Measurements from ENCODE around the gene CD22.
"Not testable (repeated sequence)": the region's sequence is repeated elsewhere in the genome, so short reads cannot be mapped to it uniquely, and the experiment has no call there.

Gene CD22

DNA sequence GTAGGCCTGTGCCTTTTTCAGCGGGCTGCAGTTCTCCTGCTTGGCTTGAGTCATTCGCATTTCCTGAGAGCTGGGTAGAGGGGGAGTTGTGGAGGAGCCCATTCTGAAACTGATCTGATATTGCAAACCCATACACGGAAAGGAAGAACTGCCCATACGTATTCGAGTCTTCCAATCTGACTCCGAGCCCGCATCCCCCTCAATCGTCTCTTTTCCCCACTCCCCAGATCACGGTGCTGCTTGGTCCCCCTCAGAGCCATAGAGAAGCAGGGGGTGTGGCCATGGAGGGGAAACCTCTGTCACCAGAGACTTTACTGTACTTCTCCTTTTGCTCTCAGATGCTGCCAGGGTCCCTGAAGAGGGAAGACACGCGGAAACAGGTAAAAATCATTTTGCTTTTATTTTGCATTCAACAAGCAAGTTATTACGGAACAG, at the start of gene CD22:
CD22 (plus strand) TSS at position 337 of the 435 bp plus-strand sequence. CDS start 2,854 bp downstream, outside the sequence.
- DNase-seq: no peak

DNA sequence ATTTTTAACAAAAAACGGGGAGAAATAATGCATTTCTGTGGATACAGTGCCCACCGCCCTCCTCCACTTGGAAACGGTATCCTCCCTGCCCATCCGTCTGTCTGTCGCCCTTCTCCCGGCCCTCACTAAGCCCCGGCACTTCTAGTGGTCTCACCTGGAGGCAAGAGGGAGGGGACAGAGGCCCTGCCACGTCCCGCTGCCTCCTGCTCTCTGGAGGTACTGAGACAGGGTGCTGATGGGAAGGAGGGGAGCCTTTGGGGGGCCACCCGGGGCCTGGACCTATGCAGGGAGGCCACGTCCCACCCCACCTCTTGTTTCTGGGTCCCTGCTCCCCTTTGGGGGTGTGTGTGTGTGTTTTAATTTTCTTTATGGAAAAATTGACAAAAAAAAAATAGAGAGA, 49.6 kb upstream of the CD22 start:
- DNase-seq: no peak

- DNase-seq: no peak
Observed at GRCh38 chr19:35279985-35280821, 48.8 kb upstream of the CD22 start.

- DNase-seq: no peak
Observed at GRCh38 chr19:35281303-35281702, 47.7 kb upstream of the CD22 start.

DNA sequence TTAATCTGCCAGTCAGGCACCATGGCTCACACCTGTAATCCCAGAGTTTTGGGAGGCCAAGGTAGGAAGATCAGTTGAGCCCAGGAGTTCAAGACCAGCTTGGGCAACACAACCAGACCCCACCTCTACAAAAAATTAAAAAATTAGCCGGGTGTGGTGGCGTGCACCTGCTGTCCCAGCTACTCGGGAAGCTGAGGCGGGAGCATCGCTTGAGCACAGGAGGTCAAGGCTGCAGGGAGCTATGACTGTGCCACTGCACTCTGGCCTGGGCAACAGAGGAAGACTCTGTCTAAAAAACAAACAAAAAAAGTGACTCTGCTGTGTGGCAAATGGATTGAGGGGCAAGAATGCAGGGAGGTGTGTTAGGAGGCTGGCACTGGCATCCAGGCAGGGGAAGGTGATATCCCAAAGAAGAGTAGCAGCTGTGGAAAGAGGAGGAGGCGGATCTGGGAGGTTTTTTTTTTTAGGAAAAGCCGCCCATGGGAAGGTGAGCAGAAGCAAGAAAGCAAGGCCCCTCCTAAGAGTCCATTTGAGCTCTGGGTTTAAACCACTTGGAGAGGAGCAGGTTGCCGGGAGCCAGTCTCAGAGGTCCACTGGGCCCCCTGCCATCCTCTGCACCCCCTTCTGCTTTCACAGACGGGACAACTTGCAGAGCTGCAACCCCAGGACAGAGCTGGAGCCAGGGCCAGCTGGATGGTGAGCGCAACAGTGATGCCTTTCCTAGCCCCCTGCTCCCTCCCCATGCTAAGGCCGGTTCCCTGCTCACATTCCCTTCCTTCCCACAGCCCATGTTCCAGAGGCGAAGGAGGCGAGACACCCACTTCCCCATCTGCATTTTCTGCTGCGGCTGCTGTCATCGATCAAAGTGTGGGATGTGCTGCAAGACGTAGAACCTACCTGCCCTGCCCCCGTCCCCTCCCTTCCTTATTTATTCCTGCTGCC, 44.6 kb upstream of the CD22 start:
- no peak for DNase-seq

DNA sequence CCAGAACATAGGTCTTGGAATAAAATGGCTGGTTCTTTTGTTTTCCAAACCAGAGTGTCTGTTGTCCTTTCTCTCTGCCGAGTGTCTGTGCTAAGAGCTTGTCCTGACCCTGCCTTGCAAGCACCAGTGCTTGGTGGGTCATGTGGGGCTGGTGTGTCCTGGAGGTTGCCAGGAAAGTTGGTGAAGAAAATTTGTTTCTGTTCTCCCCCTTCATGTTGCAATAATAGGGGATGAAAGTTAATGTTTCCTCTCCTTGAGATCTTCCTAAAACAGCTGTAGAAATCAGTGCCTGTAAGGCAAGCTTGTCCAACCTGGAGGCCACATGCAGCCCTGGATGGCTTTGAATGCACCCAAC, 43.9 kb upstream of the CD22 start:
- DNase-seq: no peak

GRCh38 chr19:35285465-35285864, 43.5 kb upstream of the CD22 start:
- DNase-seq: not testable (repeated sequence)

DNA sequence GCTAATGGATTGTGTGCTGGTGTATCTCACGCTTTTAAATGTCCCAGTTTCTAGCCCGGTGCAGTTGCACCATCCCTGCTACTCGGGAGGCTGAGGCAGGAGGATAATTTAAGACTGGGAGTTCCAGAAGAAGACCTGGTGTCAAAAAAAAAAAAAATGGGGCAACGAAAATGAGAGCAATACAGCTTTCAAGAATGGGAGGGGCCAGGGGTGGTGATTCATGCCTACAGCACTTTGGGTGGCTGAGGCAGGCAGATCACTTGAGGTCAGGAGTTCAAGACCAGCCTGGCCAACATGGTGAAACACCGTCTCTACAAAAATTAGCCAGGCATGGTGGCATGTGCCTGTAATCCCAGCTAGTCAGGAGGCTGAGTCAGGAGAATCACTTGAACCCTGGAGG, 42.9 kb upstream of the CD22 start:
- peak; percentile 10 for DNase-seq

DNA sequence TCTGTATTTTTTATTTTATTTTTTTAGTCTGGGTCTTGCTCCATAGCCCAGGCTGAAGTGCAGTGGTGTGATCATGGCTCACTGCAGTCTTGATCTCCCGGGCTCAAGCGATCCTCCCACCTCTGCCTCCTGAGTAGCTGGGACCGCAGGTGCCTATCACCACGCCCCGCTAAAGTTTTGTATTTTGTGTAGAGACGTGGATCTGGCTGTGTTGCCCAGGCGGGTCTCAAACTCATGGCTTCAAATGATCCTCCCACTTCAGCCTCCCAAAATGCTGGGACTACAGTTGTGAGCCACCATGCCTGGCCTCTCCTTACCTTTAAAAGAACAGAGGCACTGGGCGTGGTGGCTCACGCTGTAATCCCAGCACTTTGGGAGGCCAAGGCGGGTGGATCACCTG, 41.3 kb upstream of the CD22 start:
- no peak for DNase-seq

GRCh38 chr19:35288331-35288730, 40.7 kb upstream of the CD22 start:
- DNase-seq: no peak

GRCh38 chr19:35288906-35289305, 40.1 kb upstream of the CD22 start:
- no peak for DNase-seq

GRCh38 chr19:35290381-35291127, 38.4 kb upstream of the CD22 start:
- DNase-seq: no peak

DNA sequence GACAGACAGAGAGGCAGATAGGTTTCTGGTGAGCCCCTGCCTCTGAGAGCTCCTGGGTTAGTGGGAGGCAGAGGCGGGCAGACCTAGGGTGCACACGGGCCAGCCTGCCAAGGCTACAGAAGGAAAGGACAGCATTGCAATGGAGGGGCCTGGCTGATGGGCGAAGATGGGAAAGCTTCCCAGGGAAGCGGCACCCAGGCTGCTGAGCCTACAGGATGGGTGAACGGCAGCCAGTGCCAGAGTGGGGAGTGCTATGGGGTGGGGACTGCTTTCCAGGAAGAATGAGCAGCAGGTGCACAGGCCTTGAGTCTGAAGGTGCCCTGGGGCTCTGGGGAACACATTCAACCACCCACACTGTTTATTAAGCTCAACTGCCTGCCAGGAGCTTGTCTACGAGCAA, 37.7 kb upstream of the CD22 start:
- no peak for DNase-seq

DNA sequence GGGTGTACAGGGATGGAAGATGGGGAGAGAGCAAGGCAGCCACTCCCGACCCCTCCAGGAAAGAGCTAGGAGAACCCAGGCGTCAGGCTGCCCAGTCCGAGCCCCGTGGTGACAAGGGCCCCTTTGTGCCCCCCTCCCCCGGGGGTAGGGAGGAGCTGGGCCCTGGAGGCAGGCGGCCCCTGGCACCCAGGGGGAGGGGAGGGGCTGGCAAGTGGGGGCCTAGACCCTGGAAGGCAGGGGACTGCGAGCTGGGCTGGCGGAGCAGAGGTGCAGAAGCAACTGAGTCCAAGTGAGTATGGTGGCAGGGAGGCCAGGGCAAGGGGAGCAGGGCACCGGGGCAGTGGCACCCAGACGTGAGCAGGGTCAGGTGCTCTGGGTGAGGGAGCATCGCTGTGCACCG, 37.1 kb upstream of the CD22 start, which contains the start of gene MAG:
MAG (plus strand) TSS at position 246 of the 400 bp plus-strand sequence. CDS start 3,248 bp downstream, outside the sequence.
- DNase-seq: no peak

DNA sequence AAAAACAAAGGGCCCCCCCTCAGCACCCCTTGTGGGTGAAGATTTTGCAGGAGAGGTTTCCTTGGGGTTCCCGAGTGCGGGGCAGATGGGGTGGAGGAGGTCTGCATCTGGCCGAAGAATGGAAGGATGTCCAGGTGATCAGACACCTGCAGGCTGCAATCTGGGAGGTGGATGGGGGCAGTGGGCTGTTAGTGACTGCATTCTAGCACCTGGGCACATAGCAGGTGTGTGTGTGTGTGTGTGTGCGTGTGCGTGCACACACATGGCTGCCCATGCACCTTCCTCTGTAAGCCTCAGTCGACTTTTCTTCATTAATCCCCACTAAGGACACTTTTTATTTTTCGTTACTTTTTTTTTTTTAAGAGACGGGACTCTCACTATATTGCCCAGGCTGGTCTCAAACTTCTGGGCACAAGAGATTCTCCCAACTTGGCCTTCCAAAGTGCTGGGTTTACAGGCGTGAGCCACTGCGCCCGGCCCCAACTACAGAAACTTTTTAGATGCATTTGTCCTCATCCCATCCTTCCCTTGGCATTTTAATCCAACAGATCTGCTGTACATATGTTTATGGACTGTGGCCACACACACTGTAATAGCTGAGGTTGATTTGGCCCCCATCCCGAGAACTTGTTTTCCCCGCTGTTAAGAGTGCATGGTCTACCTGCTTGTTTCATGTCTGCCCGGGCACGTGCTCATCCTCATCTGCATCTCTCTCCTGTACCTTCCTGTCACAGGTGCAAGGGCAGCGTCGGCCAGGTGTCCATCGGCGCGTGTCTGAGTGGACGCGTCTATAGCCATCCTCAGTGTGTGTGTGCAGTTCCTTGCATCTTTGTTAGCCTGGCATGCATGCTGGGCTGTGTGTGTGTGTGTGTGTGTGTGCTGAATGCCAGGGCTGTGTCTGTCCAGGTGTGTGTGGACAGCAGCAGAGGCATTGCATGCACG, 36.3 kb upstream of the CD22 start:
- no peak for DNase-seq

DNA sequence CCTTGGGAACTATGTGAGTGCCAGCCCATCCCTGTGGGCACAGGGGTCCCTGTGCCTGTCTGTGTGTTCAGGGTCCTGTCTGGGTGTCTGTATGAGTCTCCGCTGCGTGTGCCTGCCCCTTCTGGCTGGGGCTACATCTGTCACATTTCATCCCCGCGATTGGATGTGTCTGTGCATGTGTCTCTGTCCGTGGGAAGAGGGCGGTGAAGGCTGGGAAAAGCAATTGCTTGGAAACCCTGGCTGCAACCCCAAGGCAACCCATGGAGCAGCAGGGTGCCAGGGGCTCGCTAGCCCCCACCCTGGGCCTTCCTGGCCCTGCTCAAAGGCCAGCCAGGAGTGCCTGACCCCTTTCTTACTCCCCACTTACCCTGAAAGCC, 35.6 kb upstream of the CD22 start:
- no peak for DNase-seq

GRCh38 chr19:35293808-35294207, 35.2 kb upstream of the CD22 start:
- no peak for DNase-seq

- no peak for DNase-seq
Observed at GRCh38 chr19:35294328-35294727, 34.7 kb upstream of the CD22 start.

DNA sequence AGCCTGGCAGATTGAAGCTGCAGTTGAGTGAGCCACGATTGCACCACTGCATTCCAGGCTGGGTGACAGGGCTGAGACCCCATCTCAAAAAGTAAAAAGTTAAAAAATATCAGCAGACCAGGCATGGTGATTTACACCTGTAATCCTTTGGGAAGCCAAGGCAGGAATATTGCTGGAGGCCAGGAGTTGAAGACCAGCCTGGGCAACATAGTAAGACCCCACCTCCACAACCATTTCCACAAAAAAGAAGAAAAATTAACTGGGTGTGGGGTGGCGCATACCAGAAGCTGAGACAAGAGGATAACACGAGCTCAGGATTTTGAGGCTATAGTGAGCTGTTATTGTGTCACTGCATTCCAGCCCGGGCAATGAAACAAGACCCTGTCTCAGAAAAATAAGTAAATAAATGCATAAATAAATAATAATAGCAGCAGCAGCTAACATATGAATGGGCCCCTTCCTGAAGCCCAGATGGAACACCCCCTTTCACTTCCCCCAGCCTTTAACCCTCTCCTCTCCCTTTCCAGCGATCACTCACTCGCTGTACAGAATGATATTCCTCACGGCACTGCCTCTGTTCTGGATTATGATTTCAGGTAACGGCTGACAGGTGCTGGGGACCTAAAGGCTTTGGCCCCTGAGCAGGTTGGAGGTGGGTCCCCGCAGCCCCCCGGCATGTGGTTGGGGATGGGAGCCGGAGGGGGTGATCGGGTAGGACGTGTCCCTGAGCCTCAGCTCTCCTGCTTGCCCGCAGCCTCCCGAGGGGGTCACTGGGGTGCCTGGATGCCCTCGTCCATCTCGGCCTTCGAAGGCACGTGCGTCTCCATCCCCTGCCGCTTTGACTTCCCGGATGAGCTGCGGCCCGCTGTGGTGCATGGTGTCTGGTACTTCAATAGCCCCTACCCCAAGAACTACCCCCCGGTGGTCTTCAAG, 33.9 kb upstream of the CD22 start:
- no peak for DNase-seq

GRCh38 chr19:35295792-35296462, 33.1 kb upstream of the CD22 start:
- no peak for DNase-seq
